Measurements from ENCODE around the gene TUBB4B.
"Not testable (repeated sequence)": the region's sequence is repeated elsewhere in the genome, so short reads cannot be mapped to it uniquely, and the experiment has no call there.

TUBB4B gene

GRCh38 chr9:137253717-137254623 is 12.9 kb downstream of the TUBB4B start:
- no peak for DNase-seq

- DNase-seq, result peak; percentile 76
Measured at GRCh38 chr9:137254624-137255447, 13.7 kb downstream of the TUBB4B start, which contains the start of gene NELFB. Gene NELFB, plus strand, starts transcription at chr9:137255327.

GRCh38 chr9:137255448-137256114 is 14.5 kb downstream of the TUBB4B start:
- DNase-seq, result no peak

GRCh38 chr9:137256362-137256761 is 15.3 kb downstream of the TUBB4B start:
- DNase-seq, result no peak

- no peak for DNase-seq
Measured at GRCh38 chr9:137256856-137257255, 15.8 kb downstream of the TUBB4B start.

- not testable (repeated sequence) for DNase-seq
Measured at GRCh38 chr9:137262173-137262908, 21.3 kb downstream of the TUBB4B start.

GRCh38 chr9:137262909-137263285 is 21.8 kb downstream of the TUBB4B start:
- DNase-seq, result no peak

- DNase-seq, result no peak
Measured at GRCh38 chr9:137263506-137263905, 22.4 kb downstream of the TUBB4B start.

- DNase-seq, result no peak
Measured at GRCh38 chr9:137264067-137264466, 23.0 kb downstream of the TUBB4B start.

- no peak for DNase-seq
Measured at GRCh38 chr9:137265496-137266161, 24.5 kb downstream of the TUBB4B start.

GRCh38 chr9:137266162-137266527 is 25.1 kb downstream of the TUBB4B start:
- DNase-seq, result no peak

GRCh38 chr9:137266585-137267453 is 25.7 kb downstream of the TUBB4B start:
- no peak for DNase-seq

GRCh38 chr9:137267933-137268355 is 26.9 kb downstream of the TUBB4B start:
- DNase-seq, result no peak

- no peak for DNase-seq
Measured at GRCh38 chr9:137268538-137269201, 27.6 kb downstream of the TUBB4B start.

- peak; percentile 66 for DNase-seq
Measured at GRCh38 chr9:137269231-137269772, 28.2 kb downstream of the TUBB4B start.

GRCh38 chr9:137270929-137271695 is 30.0 kb downstream of the TUBB4B start:
- no peak for DNase-seq

GRCh38 chr9:137271696-137272076 is 30.6 kb downstream of the TUBB4B start:
- no peak for DNase-seq

GRCh38 chr9:137272241-137273094 is 31.4 kb downstream of the TUBB4B start:
- DNase-seq, result no peak
